ENCODE measurements around the gene CTNNA2. TPM values are rescaled to one million over a fixed set of nuclear protein-coding genes. Genes with fewer than 3 reads are reported as not detected.
A peak's percentile ranks its signal among the peaks of the same experiment; 100 is the strongest.

The CTNNA2 gene
- total and polyA plus RNA-seq, 2 of the 8 experiments (the other 6 are each of a cell fraction or from before 2014, with no cell fraction given): 3.9 to 9.0 TPM

GRCh38 chr2:79649531-79649930 lies 136.7 kb downstream of the CTNNA2 start:
- H3K79me1 ChIP-seq (ENCODE audit: low read depth, low read length): no peaks in the 10 kb centered on the region
- no peak overlapping the region for H4K5ac ChIP-seq (ENCODE audit: insufficient read length, low read depth, low read length)
- ChIA-PET POLR2A (ENCODE audit: partially characterized antibody) (no interaction called here), CTCF (ENCODE audit: partially characterized antibody) (no interaction called here)
- no peak overlapping the region for H2AFZ ChIP-seq (ENCODE audit: low read length)
- TF ChIP-seq EP300 (IDR thresholded peaks at IDR 0.05; ENCODE audit: borderline replicate concordance in 1 of 2, low read depth in 2 of 2, low read length in 2 of 2): no peak
- TF ChIP-seq ZNF274 (IDR thresholded peaks at IDR 0.05; ENCODE audit: borderline replicate concordance, extremely low read depth, low read length): no peak
- no peak for TF ChIP-seq JUND (IDR thresholded peaks at IDR 0.05; ENCODE audit: low read length)
- TF ChIP-seq SIX5 (IDR thresholded peaks at IDR 0.05; ENCODE audit: low read depth, low read length): no peak
- TF ChIP-seq USF2 (IDR thresholded peaks at IDR 0.05; ENCODE audit: low read length): no peak
- no peak for TF ChIP-seq KDM5A (IDR thresholded peaks at IDR 0.05; ENCODE audit: low read length)
- TF ChIP-seq GTF2F1 (IDR thresholded peaks at IDR 0.05; ENCODE audit: borderline replicate concordance, low read depth, low read length): no peak
- no peak for TF ChIP-seq CHD1 (IDR thresholded peaks at IDR 0.05; ENCODE audit: low read depth, low read length)
- TF ChIP-seq CTBP2 (IDR thresholded peaks at IDR 0.05; ENCODE audit: borderline replicate concordance, insufficient read depth, insufficient read length, low read length): no peak
- TF ChIP-seq PHF8 (conservative IDR thresholded peaks at IDR 0.05; ENCODE audit: low read depth, low read length): no peak
- no peak overlapping the region for H3K27ac ChIP-seq (ENCODE audit: low read depth, low read length)
- H3K79me2 ChIP-seq (ENCODE audit: control insufficient read depth in 1 of 2, insufficient read depth in 2 of 2, low read length in 2 of 2): no peaks in the 10 kb centered on the region
- no peak overlapping the region for H4K91ac ChIP-seq (replicated peaks; ENCODE audit: insufficient read length, low read length)
- H3K9ac ChIP-seq (replicated peaks in 1 of 4; ENCODE audit: extremely low read depth in 1 of 4, low read depth in 3 of 4, low read length in 3 of 4): no peak overlapping the region
- H3K23me2 ChIP-seq (ENCODE audit: low read depth, low read length): no peaks in the 10 kb centered on the region
- no peak overlapping the region for H3K56ac ChIP-seq (replicated peaks; ENCODE audit: insufficient read length, low read depth, low read length)
- H3K27me3 ChIP-seq (replicated peaks in 1 of 4; ENCODE audit: control insufficient read depth in 3 of 4, extremely low read depth in 1 of 4, insufficient read depth in 3 of 4, low read length in 3 of 4): no peaks in the 10 kb centered on the region
- no peak overlapping the region for H4K8ac ChIP-seq (ENCODE audit: extremely low read depth, insufficient read depth, low read length)
- H3K18ac ChIP-seq (ENCODE audit: extremely low read depth, low read length): no peak overlapping the region
- no peak overlapping the region for H2BK20ac ChIP-seq (ENCODE audit: low read length)
- no peak for FAIRE-seq
- H3K4me2 ChIP-seq (ENCODE audit: insufficient read depth in 1 of 2, low read depth in 2 of 2, low read length in 2 of 2): no peak overlapping the region
- H3K36me3 ChIP-seq (ENCODE audit: control insufficient read depth in 2 of 4, insufficient read depth in 4 of 4, low read length in 3 of 4): no peaks in the 10 kb centered on the region
- no peak overlapping the region for H3K4ac ChIP-seq (replicated peaks; ENCODE audit: insufficient read length, low read depth, low read length)
- WGBS, 2 experiments (ENCODE audit: extremely low coverage in 1 of 2, insufficient coverage in 1 of 2, insufficient read length in 1 of 2, insufficient replicate concordance in 2 of 2, low coverage in 1 of 2, low lambda C conversion rate in 2 of 2, missing lambda C conversion rate in 1 of 2): 85% methylated on average over 3 of the region's 3 CpGs; no CpG with 5 or more reads in 1 of the 2 experiments
- H3K23ac ChIP-seq (ENCODE audit: insufficient read length): peak overlapping the region; percentile 72
- no peak overlapping the region for H3K4me3 ChIP-seq (ENCODE audit: extremely low read depth in 1 of 4, insufficient read depth in 2 of 4, low read depth in 3 of 4, low read length in 4 of 4)
- no peak for DNase-seq (ENCODE audit: low read depth in 1 of 2, low spot score in 2 of 2)
- no peaks in the 10 kb centered on the region for H4K20me1 ChIP-seq (replicated peaks in 1 of 2; ENCODE audit: control insufficient read depth in 1 of 2, insufficient read depth in 2 of 2, low read length in 2 of 2)
- H2BK15ac ChIP-seq (ENCODE audit: low read length): no peak overlapping the region
- H2BK12ac ChIP-seq (ENCODE audit: low read depth, low read length): no peak overlapping the region
- no peaks in the 10 kb centered on the region for H3K9me3 ChIP-seq (ENCODE audit: insufficient read depth in 2 of 2, low read depth in 1 of 2, low read length in 1 of 2)
- H3K14ac ChIP-seq (ENCODE audit: insufficient read length): peak overlapping the region; percentile 63
- peaks cover 0 to 5% (median 0%) of the 10 kb centered on the region in 4 experiments; a peak in 1 of 7 replicates for H3K4me1 ChIP-seq (replicated peaks in 1 of 4; ENCODE audit: control insufficient read depth in 3 of 4, insufficient read depth in 4 of 4, low read length in 3 of 4)
- no peak overlapping the region for H2BK120ac ChIP-seq (replicated peaks; ENCODE audit: low read depth, low read length)
- H2BK5ac ChIP-seq (ENCODE audit: low read depth, low read length): no peak overlapping the region
- H2AK5ac ChIP-seq (ENCODE audit: low read depth, low read length): no peak overlapping the region

Data from H1 (cell line).